DND-41 (cell line): ENCODE results near the gene CLPTM1L.

Source experiments
- ATAC-seq: fragments of 200-7000 bp; cut with Tn5 transposase; 3 replicates; pipeline ENCODE4 v1.9.1; 2021; ENCODE audit warnings: low read depth; ENCODE audit not compliant: insufficient read depth
- DNase-seq: peaks from one replicate; pipeline ENCODE4 v3.0.0-alpha.2; 2020
- H2AFZ ChIP-seq: 2 replicates; pipeline ENCODE4 v1.6.0; 2012; ENCODE audit warnings: low read depth, low read length
- H3K27ac ChIP-seq: 2 replicates; pipeline ENCODE4 v1.5.1; 2012; ENCODE audit warnings: low read length, inconsistent platforms
- H3K27me3 ChIP-seq: fragments of 200-600 bp; sonication (generic); 2 replicates; pipeline ENCODE4 v1.6.0; 2012; ENCODE audit warnings: low read length, mild to moderate bottlenecking, inconsistent platforms; ENCODE audit not compliant: insufficient read depth, poor library complexity
- H3K36me3 ChIP-seq: 2 replicates; pipeline ENCODE4 v1.5.1; 2012; ENCODE audit warnings: low read length, inconsistent platforms; ENCODE audit not compliant: insufficient read depth
- H3K4me1 ChIP-seq: 2 replicates; pipeline ENCODE4 v1.5.1; 2012; ENCODE audit warnings: mild to moderate bottlenecking, low read length; ENCODE audit not compliant: insufficient read depth
- H3K4me2 ChIP-seq: 2 replicates; pipeline ENCODE4 v1.6.0; 2012; ENCODE audit warnings: mild to moderate bottlenecking, moderate library complexity, low read length, inconsistent platforms; ENCODE audit not compliant: insufficient read depth
- H3K4me3 ChIP-seq, 2 experiments: fragments of 200-600 bp in 1 of 2; shearing (Covaris generic) in 1 of 2; 2 replicates each; pipeline ENCODE4 v1.5.1; 2012 to 2016; ENCODE audit warnings: inconsistent platforms in 2 of 2, low read length in 2 of 2, mild to moderate bottlenecking in 2 of 2, low read depth in 1 of 2, moderate library complexity in 1 of 2
- H3K79me2 ChIP-seq: 2 replicates; pipeline ENCODE4 v1.6.0; 2012; ENCODE audit warnings: low read length, inconsistent platforms; ENCODE audit not compliant: insufficient read depth
- H3K9ac ChIP-seq: 2 replicates; pipeline ENCODE4 v1.6.0; 2012; ENCODE audit warnings: low read depth, mild to moderate bottlenecking, inconsistent platforms, low read length, moderate library complexity
- H3K9me3 ChIP-seq: 2 replicates; pipeline ENCODE4 v1.5.1; 2012; ENCODE audit warnings: low read length, moderate library complexity, mild to moderate bottlenecking, inconsistent platforms; ENCODE audit not compliant: insufficient read depth, severe bottlenecking
- H4K20me1 ChIP-seq: 2 replicates; pipeline ENCODE4 v1.6.0; 2012; ENCODE audit warnings: low read length; ENCODE audit not compliant: insufficient read depth
- CTCF ChIP-seq: IDR thresholded peaks from 2 replicates; pipeline ENCODE4 v1.5.1; 2012; ENCODE audit warnings: borderline replicate concordance, low read length, moderate library complexity, mild to moderate bottlenecking; ENCODE audit not compliant: poor library complexity, severe bottlenecking; ENCODE audit errors: extremely low read depth
- EZH2 ChIP-seq: IDR thresholded peaks from 3 replicates; pipeline ENCODE4 v1.6.1; 2012; ENCODE audit warnings: borderline replicate concordance, low read depth, mild to moderate bottlenecking, moderate library complexity, low read length, inconsistent platforms; ENCODE audit not compliant: severe bottlenecking

The CLPTM1L gene

GRCh38 chr5:1270933-1271914 lies 73.7 kb downstream of the CLPTM1L start:
- H3K9me3 ChIP-seq, result no peaks in the 10 kb centered on the region
- TF ChIP-seq CTCF (no peak), EZH2 (no peak)
- no peak overlapping the region for H3K4me2 ChIP-seq
- DNase-seq (no peak), ATAC-seq (no peak)
- H3K27ac ChIP-seq, result no peak overlapping the region; the same call in 1 of the 2 replicates
- H3K79me2 ChIP-seq, result no peaks in the 10 kb centered on the region
- peaks cover 10% of the 10 kb centered on the region; the same call in 1 of the 2 replicates for H3K36me3 ChIP-seq
- no peak overlapping the region for H2AFZ ChIP-seq
- H3K9ac ChIP-seq, result no peak overlapping the region
- H3K4me3 ChIP-seq, result no peak overlapping the region
- H4K20me1 ChIP-seq, result peaks cover 2% of the 10 kb centered on the region; the same call in 1 of the 2 replicates
- H3K4me1 ChIP-seq, result peaks cover 29% of the 10 kb centered on the region
- H3K27me3 ChIP-seq, result no peaks in the 10 kb centered on the region

- Histone ChIP-seq H4K20me1 (peaks cover 2% of the 10 kb centered on the region; the same call in 1 of the 2 replicates), H3K36me3 (peaks cover 11% of the 10 kb centered on the region; the same call in 1 of the 2 replicates)
- no peak for DNase-seq
Observed at GRCh38 chr5:1270426-1270825, 74.5 kb downstream of the CLPTM1L start.

DNA sequence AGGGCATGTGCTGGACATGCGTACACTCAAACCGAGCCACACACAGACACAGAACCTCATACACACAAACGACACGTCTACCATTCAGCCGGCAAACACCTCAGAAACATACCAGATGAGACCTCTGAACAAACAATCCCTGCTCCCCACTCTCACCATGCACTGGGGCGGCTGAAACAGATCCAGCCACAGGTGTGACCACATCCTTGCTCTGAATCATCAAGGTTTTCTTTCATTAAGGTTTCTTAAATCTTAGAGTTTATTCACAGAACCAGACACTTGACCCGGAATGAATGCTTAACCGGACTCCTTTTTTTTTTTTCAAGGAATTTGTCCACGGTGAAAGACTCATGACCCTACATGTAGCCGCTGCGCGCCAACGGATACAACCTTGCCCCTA lies 76.2 kb downstream of the CLPTM1L start:
- no peak overlapping the region for H2AFZ ChIP-seq
- no peaks in the 10 kb centered on the region for H3K27me3 ChIP-seq
- H3K79me2 ChIP-seq, result no peaks in the 10 kb centered on the region
- H3K36me3 ChIP-seq, result peaks cover 18% of the 10 kb centered on the region
- no peak overlapping the region; the same call in 1 of the 2 replicates for H3K27ac ChIP-seq
- H3K9me3 ChIP-seq, result no peaks in the 10 kb centered on the region
- no peak overlapping the region for H3K4me3 ChIP-seq
- H4K20me1 ChIP-seq, result peaks cover 2% of the 10 kb centered on the region; the same call in 1 of the 2 replicates
- peaks cover 11% of the 10 kb centered on the region for H3K4me1 ChIP-seq
- no peak overlapping the region for H3K4me2 ChIP-seq
- ATAC-seq, result peak; percentile 87
- peak; percentile 53 for DNase-seq
- TF ChIP-seq EZH2, result no peak
- TF ChIP-seq CTCF, result no peak
- H3K9ac ChIP-seq, result no peak overlapping the region

More at GRCh38 chr5:1270426-1270825, 74.5 kb downstream of the CLPTM1L start:
- ATAC-seq, result no peak
- Histone ChIP-seq H3K9ac (no peak overlapping the region), H3K27ac (no peak overlapping the region), H3K27me3 (no peaks in the 10 kb centered on the region), H3K9me3 (no peaks in the 10 kb centered on the region), H3K4me2 (no peak overlapping the region), H2AFZ (no peak overlapping the region), H3K4me3 (no peak overlapping the region), H3K4me1 (peaks cover 26% of the 10 kb centered on the region), H3K79me2 (no peaks in the 10 kb centered on the region)
- TF ChIP-seq EZH2, result no peak
- TF ChIP-seq CTCF, result no peak
